SK-N-SH treated with all-trans-retinoic acid at 6 μM for 48 hours (cell line): Measurements from ENCODE around the gene NRXN3.

Source experiments
- ATAC-seq: fragments of 200-7000 bp; cut with Tn5 transposase; 3 replicates; pipeline ENCODE4 v1.9.1; 2020; ENCODE audit warnings: mild to moderate bottlenecking, moderate library complexity
- BACH2 ChIP-seq: fragments of 250-450 bp; sonication (Bioruptor Pico); IDR thresholded peaks from 2 replicates; pipeline ENCODE4 v1.9.0; 2021; ENCODE audit warnings: mild to moderate bottlenecking, borderline replicate concordance
- CSDC2 ChIP-seq: fragments of 250-450 bp; sonication (Bioruptor Pico); IDR thresholded peaks from 2 replicates; pipeline ENCODE4 v1.5.0; 2020; ENCODE audit warnings: mild to moderate bottlenecking, moderate library complexity
- ESRRG ChIP-seq: fragments of 250-450 bp; sonication (Bioruptor Pico); IDR thresholded peaks from 2 replicates; pipeline ENCODE4 v1.6.1; 2021; ENCODE audit warnings: mild to moderate bottlenecking
- GLIS3 ChIP-seq: fragments of 250-450 bp; sonication (Bioruptor Pico); IDR thresholded peaks from 2 replicates; pipeline ENCODE4 v1.5.0; 2020; ENCODE audit warnings: mild to moderate bottlenecking, moderate library complexity
- OSR1 ChIP-seq: fragments of 250-450 bp; sonication (Bioruptor Pico); IDR thresholded peaks from 2 replicates; pipeline ENCODE4 v1.8.0; 2022; ENCODE audit warnings: moderate library complexity, mild to moderate bottlenecking, inconsistent platforms
- SNAI2 ChIP-seq: fragments of 250-450 bp; sonication (Bioruptor Pico); IDR thresholded peaks from 2 replicates; pipeline ENCODE4 v1.5.0; 2020; ENCODE audit warnings: mild to moderate bottlenecking, moderate library complexity
- TCF4 ChIP-seq: fragments of 250-450 bp; sonication (Bioruptor Pico); IDR thresholded peaks from 2 replicates; pipeline ENCODE4 v1.8.0; 2021; ENCODE audit warnings: mild to moderate bottlenecking, moderate library complexity, borderline replicate concordance
- TOX ChIP-seq: fragments of 250-450 bp; sonication (Bioruptor Pico); IDR thresholded peaks from 2 replicates; pipeline ENCODE4 v1.8.0; 2021; ENCODE audit warnings: mild to moderate bottlenecking, moderate library complexity, borderline replicate concordance
- ZC3H10 ChIP-seq: fragments of 250-450 bp; sonication (Bioruptor Pico); IDR thresholded peaks from 2 replicates; pipeline ENCODE4 v1.5.1; 2021; ENCODE audit warnings: mild to moderate bottlenecking, moderate library complexity
- ZFP3 ChIP-seq: fragments of 250-450 bp; sonication (Bioruptor Pico); IDR thresholded peaks from 2 replicates; pipeline ENCODE4 v1.5.0; 2020; ENCODE audit warnings: mild to moderate bottlenecking, moderate library complexity
- ZFP30 ChIP-seq: fragments of 450-650 bp; formaldehyde crosslinking; IDR thresholded peaks from 2 replicates; pipeline ENCODE4 v1.5.0; 2022; ENCODE audit warnings: mild to moderate bottlenecking, moderate library complexity
- ZNF565 ChIP-seq: fragments of 450-650 bp; formaldehyde crosslinking; conservative IDR thresholded peaks from 2 replicates; pipeline ENCODE4 v1.5.0; 2020; ENCODE audit warnings: low read depth, mild to moderate bottlenecking, moderate library complexity
- ZNF70 ChIP-seq: fragments of 450-650 bp; formaldehyde crosslinking; IDR thresholded peaks from 2 replicates; pipeline ENCODE4 v1.5.0; 2020; ENCODE audit warnings: mild to moderate bottlenecking, moderate library complexity
- TF ChIP-seq, protein P1 (sequence below): fragments of 250-450 bp; sonication (Bioruptor Pico); IDR thresholded peaks from 2 replicates; pipeline ENCODE4 v1.8.0; 2020; ENCODE audit warnings: mild to moderate bottlenecking, moderate library complexity, borderline replicate concordance
- TF ChIP-seq, protein P2 (sequence below): fragments of 250-450 bp; sonication (Bioruptor Pico); IDR thresholded peaks from 2 replicates; pipeline ENCODE4 v1.8.0; 2021; ENCODE audit warnings: low read depth, mild to moderate bottlenecking, moderate library complexity, borderline replicate concordance
- TF ChIP-seq, protein P3 (sequence below): fragments of 250-450 bp; sonication (Bioruptor Pico); IDR thresholded peaks from 2 replicates; pipeline ENCODE4 v1.5.1; 2021; ENCODE audit warnings: mild to moderate bottlenecking, moderate library complexity
- TF ChIP-seq, protein P4 (sequence below): fragments of 250-450 bp; sonication (Bioruptor Pico); IDR thresholded peaks from 2 replicates; pipeline ENCODE4 v1.5.0; 2020; ENCODE audit warnings: mild to moderate bottlenecking, moderate library complexity

The NRXN3 gene

DNA sequence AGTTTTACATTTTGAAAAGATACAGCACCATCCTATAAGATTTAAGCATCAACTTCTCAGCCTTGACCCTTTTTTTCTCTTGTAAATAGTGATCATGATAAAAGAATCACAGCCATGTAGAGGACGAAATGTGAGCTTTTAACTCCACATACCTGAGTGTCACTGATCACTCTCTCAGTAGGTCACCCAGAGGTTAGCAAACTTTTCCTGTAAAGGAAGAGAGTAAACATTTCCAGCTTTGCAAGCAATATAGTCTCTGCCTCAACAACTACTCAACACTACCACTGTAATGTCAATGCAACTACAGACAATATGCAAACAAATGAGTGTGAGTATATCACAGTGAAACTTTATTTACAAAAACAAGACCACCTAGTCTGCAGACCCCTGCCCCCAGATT is 1129.0 kb downstream of the NRXN3 start:
- TF ChIP-seq, protein P1, sequence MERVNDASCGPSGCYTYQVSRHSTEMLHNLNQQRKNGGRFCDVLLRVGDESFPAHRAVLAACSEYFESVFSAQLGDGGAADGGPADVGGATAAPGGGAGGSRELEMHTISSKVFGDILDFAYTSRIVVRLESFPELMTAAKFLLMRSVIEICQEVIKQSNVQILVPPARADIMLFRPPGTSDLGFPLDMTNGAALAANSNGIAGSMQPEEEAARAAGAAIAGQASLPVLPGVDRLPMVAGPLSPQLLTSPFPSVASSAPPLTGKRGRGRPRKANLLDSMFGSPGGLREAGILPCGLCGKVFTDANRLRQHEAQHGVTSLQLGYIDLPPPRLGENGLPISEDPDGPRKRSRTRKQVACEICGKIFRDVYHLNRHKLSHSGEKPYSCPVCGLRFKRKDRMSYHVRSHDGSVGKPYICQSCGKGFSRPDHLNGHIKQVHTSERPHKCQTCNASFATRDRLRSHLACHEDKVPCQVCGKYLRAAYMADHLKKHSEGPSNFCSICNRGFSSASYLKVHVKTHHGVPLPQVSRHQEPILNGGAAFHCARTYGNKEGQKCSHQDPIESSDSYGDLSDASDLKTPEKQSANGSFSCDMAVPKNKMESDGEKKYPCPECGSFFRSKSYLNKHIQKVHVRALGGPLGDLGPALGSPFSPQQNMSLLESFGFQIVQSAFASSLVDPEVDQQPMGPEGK (CRISPR knock-in tag), result no peak
- TF ChIP-seq, protein P2, sequence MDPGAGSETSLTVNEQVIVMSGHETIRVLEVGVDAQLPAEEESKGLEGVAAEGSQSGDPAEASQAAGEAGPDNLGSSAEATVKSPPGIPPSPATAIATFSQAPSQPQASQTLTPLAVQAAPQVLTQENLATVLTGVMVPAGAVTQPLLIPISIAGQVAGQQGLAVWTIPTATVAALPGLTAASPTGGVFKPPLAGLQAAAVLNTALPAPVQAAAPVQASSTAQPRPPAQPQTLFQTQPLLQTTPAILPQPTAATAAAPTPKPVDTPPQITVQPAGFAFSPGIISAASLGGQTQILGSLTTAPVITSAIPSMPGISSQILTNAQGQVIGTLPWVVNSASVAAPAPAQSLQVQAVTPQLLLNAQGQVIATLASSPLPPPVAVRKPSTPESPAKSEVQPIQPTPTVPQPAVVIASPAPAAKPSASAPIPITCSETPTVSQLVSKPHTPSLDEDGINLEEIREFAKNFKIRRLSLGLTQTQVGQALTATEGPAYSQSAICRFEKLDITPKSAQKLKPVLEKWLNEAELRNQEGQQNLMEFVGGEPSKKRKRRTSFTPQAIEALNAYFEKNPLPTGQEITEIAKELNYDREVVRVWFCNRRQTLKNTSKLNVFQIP (CRISPR knock-in tag), result no peak
- TF ChIP-seq ZNF565 (CRISPR knock-in tag) (no peak), TCF4 (CRISPR knock-in tag) (no peak), ZFP3 (CRISPR knock-in tag) (no peak), ZFP30 (CRISPR knock-in tag) (no peak), GLIS3 (CRISPR knock-in tag) (no peak), ZC3H10 (CRISPR knock-in tag) (no peak)
- TF ChIP-seq, protein P3, sequence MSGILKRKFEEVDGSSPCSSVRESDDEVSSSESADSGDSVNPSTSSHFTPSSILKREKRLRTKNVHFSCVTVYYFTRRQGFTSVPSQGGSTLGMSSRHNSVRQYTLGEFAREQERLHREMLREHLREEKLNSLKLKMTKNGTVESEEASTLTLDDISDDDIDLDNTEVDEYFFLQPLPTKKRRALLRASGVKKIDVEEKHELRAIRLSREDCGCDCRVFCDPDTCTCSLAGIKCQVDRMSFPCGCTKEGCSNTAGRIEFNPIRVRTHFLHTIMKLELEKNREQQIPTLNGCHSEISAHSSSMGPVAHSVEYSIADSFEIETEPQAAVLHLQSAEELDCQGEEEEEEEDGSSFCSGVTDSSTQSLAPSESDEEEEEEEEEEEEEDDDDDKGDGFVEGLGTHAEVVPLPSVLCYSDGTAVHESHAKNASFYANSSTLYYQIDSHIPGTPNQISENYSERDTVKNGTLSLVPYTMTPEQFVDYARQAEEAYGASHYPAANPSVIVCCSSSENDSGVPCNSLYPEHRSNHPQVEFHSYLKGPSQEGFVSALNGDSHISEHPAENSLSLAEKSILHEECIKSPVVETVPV (CRISPR knock-in tag), result no peak
- ATAC-seq, result no peak

DNA sequence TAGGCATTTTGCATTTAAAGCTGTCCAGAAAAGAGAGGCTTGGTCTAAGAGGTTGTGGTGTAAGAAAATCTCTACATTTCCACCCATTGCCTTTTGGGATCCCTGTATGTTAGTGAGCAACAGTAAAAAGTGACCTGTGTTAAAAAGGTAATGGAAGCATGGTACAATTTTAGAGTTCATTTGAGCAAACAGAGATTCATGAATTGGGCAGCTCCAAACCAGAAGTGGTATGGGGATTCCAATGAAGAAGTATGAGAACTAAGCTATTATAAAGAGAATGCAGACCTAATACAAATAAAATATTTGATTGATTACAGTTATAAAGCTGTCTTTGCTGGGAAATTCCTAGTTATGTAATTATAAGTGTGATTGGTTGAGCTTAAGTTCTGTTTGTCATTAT is 1134.1 kb downstream of the NRXN3 start:
- no peak for ATAC-seq
- no peak for TF ChIP-seq ESRRG (CRISPR knock-in tag)
- TF ChIP-seq ZNF565 (CRISPR knock-in tag), result no peak
- TF ChIP-seq ZNF70 (CRISPR knock-in tag), result no peak
- TF ChIP-seq OSR1 (CRISPR knock-in tag), result no peak
- TF ChIP-seq, protein P4, sequence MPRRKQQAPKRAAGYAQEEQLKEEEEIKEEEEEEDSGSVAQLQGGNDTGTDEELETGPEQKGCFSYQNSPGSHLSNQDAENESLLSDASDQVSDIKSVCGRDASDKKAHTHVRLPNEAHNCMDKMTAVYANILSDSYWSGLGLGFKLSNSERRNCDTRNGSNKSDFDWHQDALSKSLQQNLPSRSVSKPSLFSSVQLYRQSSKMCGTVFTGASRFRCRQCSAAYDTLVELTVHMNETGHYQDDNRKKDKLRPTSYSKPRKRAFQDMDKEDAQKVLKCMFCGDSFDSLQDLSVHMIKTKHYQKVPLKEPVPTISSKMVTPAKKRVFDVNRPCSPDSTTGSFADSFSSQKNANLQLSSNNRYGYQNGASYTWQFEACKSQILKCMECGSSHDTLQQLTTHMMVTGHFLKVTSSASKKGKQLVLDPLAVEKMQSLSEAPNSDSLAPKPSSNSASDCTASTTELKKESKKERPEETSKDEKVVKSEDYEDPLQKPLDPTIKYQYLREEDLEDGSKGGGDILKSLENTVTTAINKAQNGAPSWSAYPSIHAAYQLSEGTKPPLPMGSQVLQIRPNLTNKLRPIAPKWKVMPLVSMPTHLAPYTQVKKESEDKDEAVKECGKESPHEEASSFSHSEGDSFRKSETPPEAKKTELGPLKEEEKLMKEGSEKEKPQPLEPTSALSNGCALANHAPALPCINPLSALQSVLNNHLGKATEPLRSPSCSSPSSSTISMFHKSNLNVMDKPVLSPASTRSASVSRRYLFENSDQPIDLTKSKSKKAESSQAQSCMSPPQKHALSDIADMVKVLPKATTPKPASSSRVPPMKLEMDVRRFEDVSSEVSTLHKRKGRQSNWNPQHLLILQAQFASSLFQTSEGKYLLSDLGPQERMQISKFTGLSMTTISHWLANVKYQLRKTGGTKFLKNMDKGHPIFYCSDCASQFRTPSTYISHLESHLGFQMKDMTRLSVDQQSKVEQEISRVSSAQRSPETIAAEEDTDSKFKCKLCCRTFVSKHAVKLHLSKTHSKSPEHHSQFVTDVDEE, result no peak
- no peak for TF ChIP-seq BACH2
- TF ChIP-seq ZC3H10 (CRISPR knock-in tag), result no peak
- no peak for TF ChIP-seq TOX (CRISPR knock-in tag)
- TF ChIP-seq, protein P2 (CRISPR knock-in tag), result no peak
- TF ChIP-seq, protein P3 (CRISPR knock-in tag), result no peak
- TF ChIP-seq, protein P1 (CRISPR knock-in tag), result no peak

DNA sequence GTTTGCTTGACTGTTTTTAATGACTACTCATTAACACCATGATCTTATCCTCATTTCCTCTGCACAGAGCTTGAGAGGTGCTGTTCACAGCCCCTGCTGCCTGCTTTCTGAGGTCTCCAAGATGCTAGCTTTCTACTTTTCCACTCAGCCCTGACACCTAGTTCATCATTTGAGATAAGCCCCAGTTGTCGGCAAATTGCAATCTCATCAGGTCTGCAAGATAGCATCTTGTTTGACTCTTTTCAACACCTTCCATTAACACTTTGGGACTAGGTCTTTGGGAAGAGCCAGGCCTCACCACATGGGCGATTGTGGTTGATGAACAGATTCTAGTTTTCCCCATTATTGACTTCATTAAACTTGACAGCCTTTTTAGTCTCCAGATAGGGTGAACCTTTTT is 1136.4 kb downstream of the NRXN3 start:
- ATAC-seq, result no peak
- TF ChIP-seq CSDC2 (CRISPR knock-in tag), result no peak
- TF ChIP-seq ZNF565 (CRISPR knock-in tag), result no peak
- no peak for TF ChIP-seq ZFP30 (CRISPR knock-in tag)
- no peak for TF ChIP-seq SNAI2 (CRISPR knock-in tag)
- TF ChIP-seq TOX (CRISPR knock-in tag), result no peak
